Pulmonary artery endothelial cell (primary cell): ENCODE measurements around the gene CD200. TPM values are rescaled to one million over a fixed set of nuclear protein-coding genes. Genes with fewer than 3 reads are reported as not detected.
"Not testable (repeated sequence)": the region's sequence is repeated elsewhere in the genome, so short reads cannot be mapped to it uniquely, and the experiment has no call there.

ENCODE experiments used
- DNase-seq: peaks from one replicate; pipeline ENCODE4 v3.0.0-alpha.2; 2011; ENCODE audit warnings: low read depth, low spot score
- total RNA-seq: library from RNA; depleted of rRNA; stranded (reverse); fragments of >200 nt; gene quantifications from 2 replicates; pipeline ENCODE4 v1.2.3, GENCODE V29; 2014

The CD200 gene
- total RNA-seq, 1 donor from 2014 or later = 8.1 TPM

DNA sequence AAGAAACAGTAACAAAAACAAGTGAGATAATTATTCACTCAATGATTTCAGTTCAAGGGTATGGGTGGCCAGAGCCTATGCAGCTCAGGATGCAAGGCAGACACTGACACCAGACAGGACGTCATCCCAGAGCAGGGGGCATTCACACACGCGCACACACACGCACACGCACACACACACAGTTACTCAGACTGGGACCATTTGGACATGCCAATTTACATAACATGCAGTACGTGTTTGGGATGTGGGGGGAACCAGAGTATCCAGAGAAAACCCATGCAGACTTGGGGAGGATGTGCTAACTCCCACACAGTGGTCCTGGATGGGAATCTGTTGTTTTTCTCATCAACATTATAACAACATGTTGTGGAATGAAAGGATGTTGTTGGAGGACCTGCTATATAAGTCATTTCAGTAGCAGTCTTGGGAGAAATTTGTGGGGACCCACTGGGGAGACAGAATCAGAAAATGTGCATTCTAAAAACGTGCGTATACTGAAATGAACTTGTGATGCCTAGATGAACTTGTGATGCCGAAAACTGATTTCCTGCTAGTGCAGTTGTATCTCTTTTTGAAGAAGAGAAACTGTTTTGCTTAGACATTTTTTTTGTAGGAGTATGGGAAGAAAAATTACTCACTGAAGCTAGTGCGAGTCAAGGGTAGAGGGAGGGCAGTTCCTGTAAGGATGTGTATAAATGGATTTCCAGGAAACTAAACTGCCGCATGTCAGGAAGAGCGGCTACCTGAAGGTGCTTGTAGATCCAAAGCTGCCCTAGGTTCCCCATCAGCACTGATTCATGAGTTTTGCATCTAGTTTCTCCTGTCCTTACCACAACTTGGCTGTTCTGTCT is 25.2 kb downstream of the CD200 start:
- DNase-seq = no peak

DNA sequence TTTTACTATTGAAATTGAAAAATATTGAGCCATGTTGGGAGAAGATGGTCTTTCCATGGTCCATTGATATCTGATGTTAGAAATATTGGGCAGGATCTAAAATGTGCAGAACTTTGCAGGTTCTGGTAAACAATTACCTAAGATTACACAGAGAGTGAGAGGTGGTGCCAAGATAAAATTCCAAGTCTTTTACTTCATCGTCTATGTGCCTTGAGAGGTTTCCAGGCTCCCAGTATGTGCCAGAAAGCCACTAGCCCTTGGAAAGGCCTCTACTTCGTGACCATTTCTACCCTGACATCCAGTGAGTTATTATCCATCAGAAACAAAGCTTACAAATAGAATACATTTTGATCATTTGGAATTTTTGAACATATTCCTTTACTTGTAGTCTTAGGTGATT is 27.6 kb downstream of the CD200 start:
- no peak for DNase-seq

DNA sequence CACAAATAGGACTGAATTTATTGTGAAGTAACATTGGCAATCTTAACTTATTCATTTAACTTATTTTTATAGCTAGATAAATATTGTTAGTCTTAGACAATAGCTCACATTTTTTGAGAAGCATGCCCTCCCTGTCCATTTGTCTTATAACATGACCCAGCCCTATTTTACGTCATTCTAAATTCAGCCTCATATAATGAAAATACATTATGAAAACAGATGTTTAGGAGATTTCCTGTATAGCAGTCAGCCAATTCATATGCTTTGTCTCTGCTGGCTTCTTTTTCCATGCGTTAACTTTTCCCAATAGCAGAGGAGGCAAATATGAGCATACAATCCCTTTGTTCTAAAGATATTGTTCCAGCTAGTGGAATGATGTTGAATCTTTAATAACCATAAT is 29.3 kb downstream of the CD200 start:
- DNase-seq = no peak

GRCh38 chr3:112364291-112364690 is 31.3 kb downstream of the CD200 start:
- DNase-seq = no peak

GRCh38 chr3:112365035-112365434 is 32.1 kb downstream of the CD200 start:
- no peak for DNase-seq

- DNase-seq = no peak
These were observed 32.7 kb downstream of the CD200 start for GRCh38 chr3:112365636-112366035.

DNA sequence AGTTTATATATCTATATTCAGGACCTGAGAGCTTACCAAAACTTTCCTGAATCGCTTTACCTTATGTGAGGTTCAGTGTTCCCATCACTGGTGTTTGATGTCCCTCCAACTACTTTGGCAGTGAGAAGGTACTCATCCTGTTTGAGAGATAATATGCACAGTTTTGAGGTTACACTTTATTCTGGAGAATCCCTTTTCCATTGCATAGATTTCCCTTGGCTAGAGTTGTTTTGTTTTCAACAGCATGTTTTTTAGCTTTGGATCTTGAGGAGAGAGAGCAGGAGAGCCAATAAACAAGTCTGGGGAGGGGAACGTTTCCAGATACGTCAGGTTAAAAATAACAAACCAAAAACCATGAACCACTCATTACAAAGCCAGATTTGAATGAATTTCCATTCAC is 33.6 kb downstream of the CD200 start:
- DNase-seq = no peak

- no peak for DNase-seq
These were observed 38.6 kb downstream of the CD200 start for GRCh38 chr3:112371569-112371968.

DNA sequence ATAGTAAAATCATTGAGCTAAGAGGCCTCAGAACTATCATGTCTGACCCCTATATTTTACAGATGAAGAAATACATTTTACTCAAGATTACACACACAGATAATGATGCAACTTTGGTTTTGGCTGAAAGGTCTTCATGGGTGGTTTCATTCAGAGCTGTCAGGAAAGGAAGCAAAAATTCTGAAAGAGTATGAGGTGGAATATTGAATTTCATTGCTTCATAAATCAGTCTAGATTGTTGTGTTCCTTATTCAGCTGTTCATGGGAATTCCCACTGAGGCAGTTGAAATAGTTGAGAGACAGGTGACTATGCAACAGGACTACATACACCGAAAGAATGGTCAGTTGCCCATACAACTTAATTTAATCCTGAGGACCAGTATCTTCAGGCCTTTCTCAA is 39.4 kb downstream of the CD200 start:
- no peak for DNase-seq

DNA sequence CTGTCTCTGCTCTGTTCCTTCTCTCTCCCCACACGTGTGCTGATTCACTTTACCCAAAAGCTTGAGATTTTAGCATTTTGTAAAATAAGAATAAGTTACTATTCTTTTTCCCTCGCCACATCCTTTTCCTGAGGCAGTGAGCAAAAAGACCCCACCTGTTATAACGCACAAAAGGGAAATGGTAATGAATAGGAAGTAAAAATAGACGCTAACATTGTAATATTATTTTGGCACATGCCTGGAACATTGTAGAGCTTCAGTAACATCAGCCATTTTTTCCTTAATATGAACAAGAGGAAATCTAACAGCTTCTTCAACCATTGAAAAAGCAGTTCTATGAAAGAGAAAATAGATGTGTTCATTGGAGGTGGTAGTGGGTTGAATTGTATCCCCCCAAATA is 40.5 kb downstream of the CD200 start:
- no peak for DNase-seq

- DNase-seq = no peak
These were observed 41.0 kb downstream of the CD200 start for GRCh38 chr3:112373924-112374323.

DNA sequence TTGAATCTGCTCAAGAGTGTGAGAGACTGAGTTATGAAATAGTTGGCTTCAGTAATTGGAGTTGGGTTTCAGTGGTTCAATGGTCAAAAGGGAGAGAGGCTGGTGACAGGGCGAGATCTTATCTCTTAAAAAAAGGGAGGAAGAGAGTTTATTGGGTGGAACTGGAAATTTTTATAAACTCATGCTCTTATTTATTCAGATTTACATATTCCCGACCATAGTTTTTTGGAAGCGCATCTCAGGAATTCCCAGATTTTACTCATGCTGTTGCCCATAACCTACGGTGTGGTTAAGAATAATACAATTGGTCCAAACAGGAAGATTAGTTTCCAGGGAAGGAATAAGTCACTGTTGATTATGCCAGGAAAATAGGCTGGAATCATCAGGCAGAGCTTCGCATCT is 41.4 kb downstream of the CD200 start:
- no peak for DNase-seq

- no peak for DNase-seq
These were observed 42.2 kb downstream of the CD200 start for GRCh38 chr3:112375117-112375516.

DNA sequence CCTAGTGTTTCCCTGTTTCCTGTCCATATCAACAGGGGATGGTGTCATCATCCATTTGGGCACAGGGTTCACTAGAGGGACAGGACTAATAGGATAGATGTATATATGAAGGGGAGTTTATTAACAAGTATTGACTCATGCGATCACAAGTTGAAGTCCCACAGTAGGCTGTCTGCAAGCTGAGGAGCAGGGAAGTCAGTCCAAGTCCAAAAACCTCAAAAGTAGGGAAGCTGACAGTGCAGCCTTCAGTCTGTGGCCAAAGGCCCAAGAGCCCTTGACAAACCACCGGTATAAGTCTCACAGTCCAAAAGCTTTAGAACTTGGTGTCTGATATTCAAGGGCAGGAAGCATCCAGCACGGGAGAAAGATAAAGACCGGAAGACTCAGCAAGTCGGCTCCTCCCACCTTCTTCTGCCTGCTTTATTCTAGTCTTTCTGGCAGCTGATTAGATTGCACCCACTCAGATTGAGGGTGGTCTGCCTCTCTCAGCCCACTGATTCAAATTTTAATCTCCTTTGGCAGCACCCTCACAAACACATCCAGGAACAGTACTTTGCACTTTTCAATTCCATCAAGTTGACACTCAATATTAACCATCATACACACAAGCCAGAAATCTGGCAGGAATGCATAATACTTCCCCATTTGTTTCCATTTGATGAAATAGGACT is 43.4 kb downstream of the CD200 start:
- no peak for DNase-seq

GRCh38 chr3:112376992-112377391 is 44.0 kb downstream of the CD200 start:
- DNase-seq = peak; percentile 67

GRCh38 chr3:112377568-112378071 is 44.7 kb downstream of the CD200 start:
- DNase-seq = no peak

DNA sequence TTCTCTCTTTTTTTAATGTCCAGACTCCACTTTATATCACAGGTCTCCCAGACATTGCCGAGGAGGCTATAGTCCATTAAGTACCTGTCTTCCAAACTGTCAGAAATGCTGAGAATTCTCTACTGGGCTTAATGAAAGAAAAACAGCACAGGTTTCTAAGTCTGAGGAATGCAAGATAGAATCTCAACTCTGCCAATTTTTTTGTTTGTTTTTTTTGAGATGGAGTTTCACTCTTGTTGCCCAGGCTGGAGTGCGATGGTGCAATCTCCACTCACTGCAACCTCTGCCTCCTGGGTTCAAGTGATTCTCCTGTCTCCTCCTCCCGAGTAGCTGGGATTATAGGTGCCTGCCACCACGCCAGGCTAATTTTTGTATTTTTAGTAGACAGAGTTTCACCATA is 45.4 kb downstream of the CD200 start:
- DNase-seq = not testable (repeated sequence)

GRCh38 chr3:112379020-112379690 is 46.2 kb downstream of the CD200 start:
- DNase-seq = no peak

DNA sequence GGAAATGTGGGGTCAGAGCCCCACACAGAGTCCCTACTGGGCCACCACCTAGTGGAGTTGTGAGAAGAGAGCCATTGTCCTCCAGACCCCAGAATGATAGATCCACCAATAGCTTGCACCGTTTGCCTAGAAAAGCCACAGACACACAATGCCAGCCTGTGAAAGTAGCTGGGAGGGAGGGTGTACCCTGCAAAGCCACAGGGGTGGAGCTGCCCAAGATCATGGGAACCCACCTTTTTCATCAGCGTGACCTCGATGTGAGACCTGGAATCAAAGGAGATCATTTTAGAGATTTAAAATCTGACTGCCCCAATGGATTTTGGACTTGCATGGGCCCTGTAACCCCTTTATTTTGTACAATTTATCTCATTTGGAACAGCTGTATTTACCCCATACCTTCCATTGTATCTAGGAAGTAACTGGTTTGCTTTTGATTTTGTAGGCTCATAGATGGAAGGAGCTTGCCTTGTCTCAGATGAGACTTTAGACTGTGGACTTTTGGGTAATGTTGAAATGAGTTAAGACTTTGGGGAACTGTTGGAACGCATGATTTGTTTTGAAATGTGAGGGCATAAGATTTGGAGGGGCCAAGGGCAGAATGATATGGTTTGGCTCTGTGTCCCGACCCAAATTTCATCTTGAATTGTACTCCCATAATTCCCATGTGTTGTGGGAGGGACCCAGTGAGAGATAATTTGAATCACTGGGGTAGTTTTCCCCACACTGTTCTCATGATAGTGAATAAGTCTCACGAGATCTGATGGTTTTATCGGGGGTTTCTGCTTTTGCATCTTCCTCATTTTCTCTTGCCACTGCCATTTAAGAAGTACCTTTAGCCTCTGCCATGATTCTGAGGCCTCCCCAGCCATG is 49.0 kb downstream of the CD200 start:
- DNase-seq = no peak

- no peak for DNase-seq
These were observed 49.7 kb downstream of the CD200 start for GRCh38 chr3:112382543-112383160.

- no peak for DNase-seq
These were observed 51.8 kb downstream of the CD200 start for GRCh38 chr3:112384769-112385168.
